ENCODE data around the gene NOL4L.

- no peak for TF ChIP-seq CEBPB (IDR thresholded peaks at IDR 0.05)
- TF ChIP-seq HDAC2 (IDR thresholded peaks at IDR 0.05), result no peak
- no peak for TF ChIP-seq RAD21 (conservative IDR thresholded peaks at IDR 0.05 in 1 of 2, IDR thresholded peaks at IDR 0.05 in 1 of 2)
- TF ChIP-seq CBX2 (IDR thresholded peaks at IDR 0.05; ENCODE audit: borderline replicate concordance, low read depth), result no peak
- no peak for TF ChIP-seq SMC3 (IDR thresholded peaks at IDR 0.05)
- TF ChIP-seq CTCF (IDR thresholded peaks at IDR 0.05), result no peak
- no peak for TF ChIP-seq EHMT2 (IDR thresholded peaks at IDR 0.05; ENCODE audit: low read depth)
- TF ChIP-seq CHD2 (IDR thresholded peaks at IDR 0.05; ENCODE audit: low read length, partially characterized antibody), result no peak
- no peak for TF ChIP-seq RCOR1 (IDR thresholded peaks at IDR 0.05; ENCODE audit: low read depth, low read length)
- TF ChIP-seq JUN (IDR thresholded peaks at IDR 0.05), result no peak
Measured at GRCh38 chr20:32495949-32496348, 89.2 kb downstream of the NOL4L start.
